HG02840 (cell line): Measurements from ENCODE around the gene SSR2.
"Not testable (repeated sequence)": the region's sequence is repeated elsewhere in the genome, so short reads cannot be mapped to it uniquely, and the experiment has no call there.

Experiments used
- ATAC-seq: cut with Tn5 transposase; IDR thresholded peaks from one replicate; pipeline ENCODE4 v1.9.1; 2021; ENCODE audit warnings: mild to moderate bottlenecking, moderate library complexity, moderate number of reproducible peaks; ENCODE audit not compliant: unreplicated experiment, low FRiP score

SSR2 gene

GRCh38 chr1:156048663-156049258 lies 28.0 kb upstream of the SSR2 start:
- no peak for ATAC-seq

- ATAC-seq: no peak
Measured at GRCh38 chr1:156045076-156045475, 24.3 kb upstream of the SSR2 start.

DNA sequence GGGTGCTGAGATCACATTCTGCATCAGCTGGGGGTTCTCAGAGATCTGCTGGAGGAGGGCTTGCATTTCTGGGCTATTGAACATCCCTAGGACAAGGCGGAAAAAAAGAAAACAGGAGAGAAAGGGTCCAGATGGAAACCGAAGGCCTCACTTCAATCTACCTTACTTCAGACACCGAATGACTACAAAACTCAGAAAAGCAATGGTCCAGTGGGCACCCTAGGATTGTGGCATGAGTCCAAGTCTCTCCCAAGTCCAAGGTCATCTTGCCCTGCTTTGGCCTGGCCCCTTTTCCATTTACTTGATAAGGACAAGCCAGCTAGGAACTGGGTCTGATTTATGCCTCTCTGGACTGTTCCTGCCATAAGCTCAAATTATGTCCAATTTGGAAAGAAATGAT lies 22.1 kb upstream of the SSR2 start:
- ATAC-seq: no peak

GRCh38 chr1:156034991-156035390 lies 14.2 kb upstream of the SSR2 start:
- not testable (repeated sequence) for ATAC-seq

- no peak for ATAC-seq
Measured at GRCh38 chr1:156033011-156033410, 12.3 kb upstream of the SSR2 start.

DNA sequence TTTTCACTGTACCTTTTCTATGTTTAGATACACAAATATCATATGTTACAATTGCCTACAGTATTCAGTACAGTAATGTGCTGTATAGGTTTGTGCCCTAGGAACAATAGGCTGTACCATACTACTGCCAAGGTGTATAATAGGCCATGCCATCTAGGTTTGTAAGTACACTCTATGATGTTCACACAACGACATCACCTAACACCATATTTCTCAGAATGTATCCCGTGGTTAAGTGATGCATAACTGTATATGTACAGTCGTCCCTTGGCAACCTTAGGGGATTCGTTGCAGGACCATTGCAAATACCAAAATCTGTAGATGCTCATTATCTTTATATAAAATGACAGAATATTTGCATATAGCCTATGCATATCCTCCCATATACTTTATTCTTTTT lies 5.8 kb upstream of the SSR2 start:
- ATAC-seq: no peak

DNA sequence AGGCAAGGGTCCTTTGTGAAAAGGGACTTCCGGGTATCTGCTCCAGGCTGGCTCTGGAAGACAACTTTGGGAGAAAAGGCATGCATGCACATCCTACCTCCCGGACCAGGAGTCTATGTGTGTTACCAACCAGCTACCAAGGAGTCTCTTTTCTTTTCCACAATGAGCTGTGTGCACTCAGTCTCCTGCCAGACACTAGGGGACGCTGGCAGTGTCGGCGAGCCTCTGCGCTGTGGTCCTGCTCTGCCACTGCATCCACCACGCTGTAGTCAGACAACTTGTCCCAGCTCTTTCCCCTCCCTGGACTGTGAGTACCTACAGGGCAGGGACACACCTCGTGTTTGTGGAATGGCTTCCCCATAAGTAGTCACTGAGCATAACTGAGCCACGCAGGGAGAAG lies 5.1 kb upstream of the SSR2 start:
- no peak for ATAC-seq

DNA sequence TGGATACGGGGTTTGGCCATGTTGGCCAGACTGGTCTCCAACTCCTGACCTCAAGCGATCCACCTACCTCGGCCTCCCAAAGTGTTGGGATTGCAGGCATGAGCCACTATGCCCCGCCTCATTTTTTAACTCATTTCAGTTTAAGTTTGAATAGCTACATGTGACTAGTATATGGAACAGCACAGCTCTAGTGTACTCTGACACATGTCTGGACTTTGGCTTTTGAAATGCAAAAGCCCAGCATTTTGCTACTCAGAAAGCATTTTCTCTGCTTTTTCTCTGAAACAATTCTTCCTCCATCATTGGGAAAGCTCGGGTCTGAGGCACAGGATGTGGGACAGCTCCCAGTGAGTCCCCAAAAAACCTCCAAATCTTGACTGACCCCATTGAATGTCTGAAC lies 4.0 kb upstream of the SSR2 start:
- ATAC-seq: no peak

GRCh38 chr1:156021954-156022353 lies 1.2 kb upstream of the SSR2 start:
- ATAC-seq: no peak

- no peak for ATAC-seq
Measured at GRCh38 chr1:156021093-156021428, 310 bp upstream of the SSR2 start.

DNA sequence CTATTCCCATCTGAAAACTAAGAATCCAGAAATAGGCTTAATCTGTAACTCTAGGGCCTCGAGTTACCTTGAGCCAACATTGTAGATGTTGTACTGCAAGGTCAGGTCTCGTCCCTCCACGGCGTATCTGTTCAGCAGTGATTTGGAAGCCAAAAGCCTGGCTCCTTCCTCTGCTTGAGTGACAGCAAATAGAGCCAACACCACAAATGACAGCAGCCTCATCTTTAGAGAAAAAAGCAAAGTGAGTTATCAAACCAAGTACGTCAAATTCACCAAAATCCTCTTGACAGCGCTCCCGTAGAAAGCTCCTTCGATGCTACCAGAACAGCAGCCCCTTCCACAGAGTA lies 832 bp downstream of the SSR2 start:
- ATAC-seq: no peak

GRCh38 chr1:156014829-156015228 lies 5.9 kb downstream of the SSR2 start:
- no peak for ATAC-seq

DNA sequence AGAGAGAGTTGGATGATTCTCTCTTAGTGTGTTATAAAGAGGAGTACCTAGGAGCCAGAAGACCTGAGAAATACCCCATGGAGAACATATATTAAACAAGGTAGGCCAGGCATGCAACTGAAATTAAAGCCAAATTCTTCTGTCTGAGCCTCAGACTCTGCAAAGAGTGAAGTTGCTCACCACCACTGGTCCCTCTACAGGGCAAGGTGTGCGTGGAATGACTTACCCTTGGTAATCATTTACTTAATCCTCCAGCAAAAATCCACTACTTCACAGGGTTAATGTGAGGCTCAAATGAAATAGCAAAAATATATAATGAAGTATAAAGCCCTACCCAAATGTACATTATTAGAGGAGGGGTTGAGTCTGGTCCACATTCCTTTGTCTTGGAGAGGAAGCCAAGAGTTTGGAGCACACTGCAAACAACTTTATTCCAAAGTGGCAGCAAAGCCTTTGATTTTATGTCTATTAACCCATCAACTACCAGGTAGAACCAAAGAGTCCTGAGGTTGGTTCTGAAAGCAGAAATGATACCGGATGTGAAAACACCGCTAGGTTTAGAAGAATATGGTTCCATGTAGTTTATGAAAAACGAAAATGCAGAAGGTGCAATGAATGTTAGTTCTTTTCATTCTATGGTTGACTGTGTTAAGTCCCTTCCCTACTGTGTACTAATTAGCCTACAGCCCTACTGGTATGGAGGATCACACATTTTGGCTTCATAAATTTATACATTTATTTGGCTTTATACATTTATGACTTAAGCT lies 8.5 kb downstream of the SSR2 start:
- ATAC-seq: peak; percentile 55

DNA sequence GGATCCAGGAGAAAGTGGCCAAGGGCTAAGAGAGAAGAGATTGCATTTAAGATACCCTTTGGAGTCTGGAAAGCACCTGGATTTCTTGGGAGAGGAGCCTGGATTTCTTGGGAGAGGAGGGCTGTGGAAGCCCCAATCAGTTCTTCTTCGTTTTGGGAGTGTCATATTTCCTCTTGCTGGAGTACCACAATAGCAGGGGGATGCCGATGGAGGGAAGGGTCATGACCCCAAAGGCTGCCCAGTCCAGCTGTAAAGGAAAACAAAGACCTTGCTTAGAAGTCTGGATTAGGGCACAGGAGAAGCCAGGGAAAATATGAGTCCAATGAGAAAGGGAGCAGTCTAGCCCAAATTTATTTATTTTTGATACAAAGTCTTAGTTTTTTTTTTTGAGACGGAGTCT lies 11.3 kb downstream of the SSR2 start:
- no peak for ATAC-seq

DNA sequence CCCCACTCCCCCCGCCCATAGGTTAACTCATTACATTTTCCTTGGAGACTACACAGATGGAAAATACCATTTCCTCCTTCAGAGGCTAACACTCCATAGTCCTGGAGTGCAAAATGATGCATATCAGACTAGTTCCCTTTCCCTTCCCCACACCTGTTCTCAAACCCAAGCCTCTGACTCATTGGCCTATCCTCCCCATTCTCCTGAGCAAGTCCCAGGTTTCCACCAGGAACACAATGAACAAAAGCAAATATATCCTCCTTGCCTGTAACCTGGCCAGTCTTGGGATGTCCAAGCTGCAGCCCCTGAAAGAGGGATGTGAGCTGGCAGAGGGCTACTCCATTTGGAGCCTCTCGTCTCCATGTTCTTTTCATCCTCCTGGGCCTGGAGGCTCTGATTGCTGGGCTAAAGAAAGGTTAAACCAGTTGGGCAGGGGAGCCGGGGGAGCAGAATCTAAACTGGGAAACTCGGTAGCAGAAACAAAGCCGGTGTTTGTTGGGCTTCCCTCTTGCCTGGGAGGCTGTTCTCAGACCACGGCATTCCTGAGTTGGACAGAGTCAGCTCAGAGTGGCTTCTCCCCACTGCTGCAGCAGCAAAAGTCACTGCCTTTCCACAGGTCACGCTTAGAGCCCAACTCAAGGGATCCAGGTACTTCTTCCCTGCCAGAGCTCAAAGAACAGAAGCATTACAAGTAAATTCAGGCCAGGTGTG lies 13.9 kb downstream of the SSR2 start:
- ATAC-seq: no peak

DNA sequence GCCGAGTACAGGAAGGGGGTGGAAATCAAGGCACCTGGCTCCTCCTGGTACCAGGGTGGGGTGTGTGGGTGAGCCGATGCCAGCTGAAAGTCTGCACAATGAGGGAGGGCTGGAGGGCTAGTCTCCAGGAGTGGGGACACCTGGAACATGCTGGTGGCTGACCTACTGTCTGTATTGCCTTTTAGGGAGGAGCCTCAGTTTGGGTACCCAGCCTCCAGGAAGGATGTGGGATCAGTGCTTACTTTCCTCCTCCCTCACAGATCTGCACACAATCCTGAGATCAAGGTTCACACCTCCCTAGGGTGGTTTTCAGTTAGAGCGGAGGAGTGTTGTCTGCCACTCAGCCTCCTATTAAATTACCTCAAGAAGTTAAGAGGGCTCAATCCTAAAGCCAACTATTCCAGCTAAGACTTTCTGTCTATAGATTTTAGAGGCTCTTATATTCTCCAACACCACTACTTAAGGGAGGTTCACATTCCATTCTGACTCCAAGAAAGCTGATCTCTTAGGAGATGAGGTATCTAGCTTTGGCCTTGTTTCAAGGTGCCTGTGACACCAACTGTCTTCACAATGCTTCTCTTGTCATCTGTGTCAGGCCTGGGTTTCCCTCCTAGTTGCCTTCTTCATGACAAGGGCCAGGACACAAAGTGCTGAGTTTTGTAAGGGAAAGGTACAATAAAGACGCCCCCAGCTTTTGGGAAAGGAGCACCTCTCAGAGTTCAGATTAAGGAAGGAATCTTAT lies 15.7 kb downstream of the SSR2 start:
- no peak for ATAC-seq

DNA sequence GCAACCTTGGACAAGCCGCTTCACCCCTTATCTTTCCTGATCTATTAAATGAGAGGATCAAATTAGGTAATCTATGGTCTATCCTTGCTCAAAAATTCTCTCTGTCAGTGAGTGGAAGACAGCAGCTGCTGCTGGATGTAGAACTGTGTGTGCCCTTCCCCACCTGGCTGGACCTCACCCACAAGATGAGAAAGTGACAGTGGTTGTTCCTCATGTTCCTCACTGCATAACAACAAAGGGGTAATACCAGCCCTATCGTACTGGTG lies 16.9 kb downstream of the SSR2 start:
- ATAC-seq: no peak

DNA sequence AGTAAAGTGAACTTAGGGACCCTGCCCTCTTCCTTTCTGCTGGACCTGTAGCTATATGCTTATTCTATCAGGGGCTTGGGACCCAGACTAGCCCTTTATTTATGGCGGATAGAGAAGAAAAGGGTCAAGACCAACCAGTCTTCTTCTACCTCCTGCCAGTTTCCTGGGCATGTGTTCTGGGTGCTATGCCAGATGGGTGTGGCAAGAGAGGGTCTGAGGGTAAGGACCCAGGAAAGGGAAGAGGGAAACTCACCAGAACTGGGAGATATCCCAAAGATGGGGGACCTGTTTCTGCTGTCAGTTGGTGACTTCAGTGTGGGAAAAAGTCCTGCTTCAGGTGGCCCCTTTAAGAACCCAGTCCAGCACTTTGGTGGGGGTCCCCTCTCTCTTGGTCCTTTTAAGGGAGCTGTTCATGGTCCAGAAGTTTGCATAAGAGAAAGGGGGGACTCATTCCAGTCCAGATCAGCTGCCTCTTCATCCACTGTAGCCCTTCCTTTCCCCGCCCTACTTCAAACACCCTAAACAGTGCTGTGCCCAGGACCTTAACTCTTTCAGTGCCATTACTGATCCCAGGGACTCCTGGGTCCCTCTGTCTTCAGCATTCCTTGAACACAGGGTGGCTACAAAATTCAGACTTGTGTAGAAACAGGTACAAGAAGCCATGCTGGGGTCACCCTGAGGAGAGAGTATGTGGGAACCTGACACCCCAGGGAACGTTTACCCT lies 18.4 kb downstream of the SSR2 start:
- no peak for ATAC-seq

DNA sequence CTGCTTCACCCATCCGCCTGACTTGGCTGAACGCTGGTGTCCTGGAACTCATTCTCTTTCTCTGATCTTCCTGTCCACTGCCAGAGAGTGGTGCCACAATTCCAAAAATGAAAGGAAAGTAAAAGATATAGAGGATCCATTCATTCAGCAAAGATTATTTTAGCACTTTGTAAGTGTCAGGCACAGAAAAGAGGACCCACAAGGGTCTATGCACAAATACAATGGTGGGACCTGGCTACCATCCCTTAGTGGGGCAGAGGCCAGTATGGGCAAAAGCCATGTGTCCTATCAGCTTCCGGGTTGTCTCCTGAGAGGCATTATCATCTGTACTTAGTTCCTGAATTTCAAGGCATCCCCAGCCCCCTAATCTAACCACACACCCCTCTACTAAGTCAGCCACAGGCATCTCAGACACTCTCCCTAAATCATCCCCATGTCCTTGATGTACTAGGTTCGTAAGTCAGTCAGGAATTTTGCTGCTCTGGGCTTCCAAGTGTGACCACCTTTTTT lies 19.0 kb downstream of the SSR2 start:
- ATAC-seq: no peak

DNA sequence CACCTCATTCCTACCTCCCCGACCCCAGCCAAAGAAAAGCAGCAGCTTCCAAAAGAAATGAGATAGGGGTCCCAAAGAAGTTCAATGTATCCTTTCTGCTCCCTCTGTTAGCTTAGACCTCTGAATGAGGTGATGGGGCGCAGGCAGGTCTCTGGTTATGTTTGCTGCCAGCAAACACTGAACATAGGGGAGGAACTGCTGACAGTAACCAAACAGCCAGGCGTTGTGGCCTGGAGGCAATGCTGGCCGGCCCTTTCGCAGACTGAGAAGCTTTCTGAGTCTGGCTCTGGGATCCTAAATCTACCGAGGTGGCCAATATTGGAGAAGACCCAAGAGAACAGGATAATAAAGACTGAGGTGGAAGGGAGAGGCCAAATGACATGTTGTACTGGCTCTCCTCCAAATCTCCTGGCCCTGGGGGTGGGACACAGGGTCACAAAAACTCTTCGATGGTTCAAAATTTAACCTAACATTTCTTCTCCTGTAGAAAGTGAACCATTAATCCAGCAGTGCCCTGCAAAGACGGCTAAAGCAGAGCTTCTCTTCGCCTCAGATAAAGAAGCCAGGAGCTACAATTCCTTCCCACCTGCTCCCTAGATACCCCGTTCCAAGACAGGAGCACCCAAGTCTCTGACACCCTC lies 19.6 kb downstream of the SSR2 start:
- no peak for ATAC-seq
